Neural cell (in vitro differentiated cells): ENCODE data around the gene PLOD2.

Source experiments
- EP300 ChIP-seq: fragments of 450-650 bp; conservative IDR thresholded peaks from 2 replicates; pipeline ENCODE4 v1.6.1; 2014; ENCODE audit warnings: antibody characterized with exemption, mild to moderate bottlenecking, moderate library complexity; ENCODE audit not compliant: poor library complexity, severe bottlenecking
- EZH2 ChIP-seq: fragments of 200-600, 300-800 bp; shearing (Covaris generic), sonication (generic); IDR thresholded peaks from 2 replicates; pipeline ENCODE4 v1.6.1; 2014; ENCODE audit warnings: antibody characterized with exemption, low read length, borderline replicate concordance, mild to moderate bottlenecking; ENCODE audit not compliant: insufficient read depth, poor library complexity, severe bottlenecking
- POLR2AphosphoS5 ChIP-seq: IDR thresholded peaks from 2 replicates; pipeline ENCODE4 v1.6.1; 2012
- RAD21 ChIP-seq: fragments of 450-650 bp; conservative IDR thresholded peaks from 2 replicates; pipeline ENCODE4 v1.6.1; 2014; ENCODE audit warnings: antibody characterized with exemption, mild to moderate bottlenecking, moderate library complexity
- SMC3 ChIP-seq: fragments of 450-650 bp; conservative IDR thresholded peaks from 2 replicates; pipeline ENCODE4 v1.6.1; 2014; ENCODE audit warnings: antibody characterized with exemption, mild to moderate bottlenecking, moderate library complexity; ENCODE audit not compliant: poor library complexity
- TAF1 ChIP-seq: IDR thresholded peaks from 2 replicates; pipeline ENCODE4 v1.6.1; 2012; ENCODE audit warnings: low read depth
- TF ChIP-seq, protein P1 (sequence below): fragments of 450-650 bp; IDR thresholded peaks from 2 replicates; pipeline ENCODE4 v1.5.1; 2014; ENCODE audit warnings: antibody characterized with exemption, mild to moderate bottlenecking, moderate library complexity; ENCODE audit not compliant: poor library complexity, severe bottlenecking
- TF ChIP-seq, protein P2 (sequence below): IDR thresholded peaks from 2 replicates; pipeline ENCODE4 v1.6.1; 2012; ENCODE audit warnings: borderline replicate concordance

DNA sequence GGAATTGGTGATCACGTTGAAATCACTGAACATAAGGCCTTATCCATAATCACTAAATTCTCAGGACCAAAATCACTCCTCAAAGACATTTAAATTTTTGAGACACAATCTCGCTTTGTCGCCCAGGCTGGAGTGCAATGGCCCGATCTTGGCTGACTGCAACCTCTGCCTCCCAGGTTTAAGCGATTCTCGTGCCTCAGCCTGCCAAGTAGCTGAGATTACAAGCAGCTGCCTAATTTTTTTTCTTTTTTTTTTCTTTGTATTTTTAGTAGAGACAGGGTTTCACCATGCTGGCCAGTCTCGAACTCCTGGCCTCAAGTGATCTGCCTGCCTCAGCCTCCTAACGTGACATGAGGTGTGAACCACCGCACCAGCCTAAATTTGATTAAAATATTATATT lies 61.7 kb downstream of the PLOD2 start:
- TF ChIP-seq POLR2AphosphoS5 = no peak
- TF ChIP-seq, protein P1, sequence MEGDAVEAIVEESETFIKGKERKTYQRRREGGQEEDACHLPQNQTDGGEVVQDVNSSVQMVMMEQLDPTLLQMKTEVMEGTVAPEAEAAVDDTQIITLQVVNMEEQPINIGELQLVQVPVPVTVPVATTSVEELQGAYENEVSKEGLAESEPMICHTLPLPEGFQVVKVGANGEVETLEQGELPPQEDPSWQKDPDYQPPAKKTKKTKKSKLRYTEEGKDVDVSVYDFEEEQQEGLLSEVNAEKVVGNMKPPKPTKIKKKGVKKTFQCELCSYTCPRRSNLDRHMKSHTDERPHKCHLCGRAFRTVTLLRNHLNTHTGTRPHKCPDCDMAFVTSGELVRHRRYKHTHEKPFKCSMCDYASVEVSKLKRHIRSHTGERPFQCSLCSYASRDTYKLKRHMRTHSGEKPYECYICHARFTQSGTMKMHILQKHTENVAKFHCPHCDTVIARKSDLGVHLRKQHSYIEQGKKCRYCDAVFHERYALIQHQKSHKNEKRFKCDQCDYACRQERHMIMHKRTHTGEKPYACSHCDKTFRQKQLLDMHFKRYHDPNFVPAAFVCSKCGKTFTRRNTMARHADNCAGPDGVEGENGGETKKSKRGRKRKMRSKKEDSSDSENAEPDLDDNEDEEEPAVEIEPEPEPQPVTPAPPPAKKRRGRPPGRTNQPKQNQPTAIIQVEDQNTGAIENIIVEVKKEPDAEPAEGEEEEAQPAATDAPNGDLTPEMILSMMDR = no peak
- TF ChIP-seq SMC3 = no peak
- TF ChIP-seq EZH2 = no peak
- no peak for TF ChIP-seq EP300
- TF ChIP-seq, protein P2, sequence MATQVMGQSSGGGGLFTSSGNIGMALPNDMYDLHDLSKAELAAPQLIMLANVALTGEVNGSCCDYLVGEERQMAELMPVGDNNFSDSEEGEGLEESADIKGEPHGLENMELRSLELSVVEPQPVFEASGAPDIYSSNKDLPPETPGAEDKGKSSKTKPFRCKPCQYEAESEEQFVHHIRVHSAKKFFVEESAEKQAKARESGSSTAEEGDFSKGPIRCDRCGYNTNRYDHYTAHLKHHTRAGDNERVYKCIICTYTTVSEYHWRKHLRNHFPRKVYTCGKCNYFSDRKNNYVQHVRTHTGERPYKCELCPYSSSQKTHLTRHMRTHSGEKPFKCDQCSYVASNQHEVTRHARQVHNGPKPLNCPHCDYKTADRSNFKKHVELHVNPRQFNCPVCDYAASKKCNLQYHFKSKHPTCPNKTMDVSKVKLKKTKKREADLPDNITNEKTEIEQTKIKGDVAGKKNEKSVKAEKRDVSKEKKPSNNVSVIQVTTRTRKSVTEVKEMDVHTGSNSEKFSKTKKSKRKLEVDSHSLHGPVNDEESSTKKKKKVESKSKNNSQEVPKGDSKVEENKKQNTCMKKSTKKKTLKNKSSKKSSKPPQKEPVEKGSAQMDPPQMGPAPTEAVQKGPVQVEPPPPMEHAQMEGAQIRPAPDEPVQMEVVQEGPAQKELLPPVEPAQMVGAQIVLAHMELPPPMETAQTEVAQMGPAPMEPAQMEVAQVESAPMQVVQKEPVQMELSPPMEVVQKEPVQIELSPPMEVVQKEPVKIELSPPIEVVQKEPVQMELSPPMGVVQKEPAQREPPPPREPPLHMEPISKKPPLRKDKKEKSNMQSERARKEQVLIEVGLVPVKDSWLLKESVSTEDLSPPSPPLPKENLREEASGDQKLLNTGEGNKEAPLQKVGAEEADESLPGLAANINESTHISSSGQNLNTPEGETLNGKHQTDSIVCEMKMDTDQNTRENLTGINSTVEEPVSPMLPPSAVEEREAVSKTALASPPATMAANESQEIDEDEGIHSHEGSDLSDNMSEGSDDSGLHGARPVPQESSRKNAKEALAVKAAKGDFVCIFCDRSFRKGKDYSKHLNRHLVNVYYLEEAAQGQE = no peak
- TF ChIP-seq RAD21 = no peak
- TF ChIP-seq TAF1 = no peak
